ENCODE results near the gene GNAI3.

DNA sequence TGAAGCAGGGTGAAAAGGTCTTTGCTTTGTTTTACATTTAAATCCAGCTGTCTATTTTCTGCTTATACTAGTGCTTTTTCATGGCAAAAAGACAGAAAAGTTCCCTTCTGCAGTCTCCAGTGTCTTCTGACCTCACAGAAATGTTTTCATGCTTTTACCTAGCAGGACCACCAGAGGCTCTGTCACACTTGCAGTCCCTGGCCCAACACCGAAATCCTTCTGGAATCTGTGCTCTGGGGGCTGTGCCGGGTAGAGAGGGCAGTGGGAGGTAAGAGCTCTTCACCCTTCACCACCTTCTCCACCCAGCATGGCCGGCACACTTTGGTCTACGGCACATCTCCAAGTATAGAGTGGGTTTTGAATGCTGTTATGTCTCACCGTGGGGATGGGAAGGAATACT, 50.2 kb downstream of the GNAI3 start:
- TF ChIP-seq CTCF (IDR thresholded peaks at IDR 0.05), result no peak
- no peak for TF ChIP-seq POLR2A (IDR thresholded peaks at IDR 0.05)

All from thyroid gland (tissue), 4 donors.